Epidermal melanocyte (primary cell): ENCODE data around the gene CYP4V2.
"Not testable (repeated sequence)": the region's sequence is repeated elsewhere in the genome, so short reads cannot be mapped to it uniquely, and the experiment has no call there.

Experiments used
- DNase-seq: peaks from one replicate; pipeline ENCODE4 v3.0.0; 2011; ENCODE audit warnings: low spot score; ENCODE audit not compliant: insufficient read length

CYP4V2 gene

GRCh38 chr4:186227744-186228513, 36.6 kb downstream of the CYP4V2 start:
- DNase-seq: no peak

GRCh38 chr4:186228514-186228894, 37.1 kb downstream of the CYP4V2 start:
- DNase-seq: no peak

- DNase-seq: no peak
Observed at GRCh38 chr4:186234367-186234766, 43.0 kb downstream of the CYP4V2 start.

DNA sequence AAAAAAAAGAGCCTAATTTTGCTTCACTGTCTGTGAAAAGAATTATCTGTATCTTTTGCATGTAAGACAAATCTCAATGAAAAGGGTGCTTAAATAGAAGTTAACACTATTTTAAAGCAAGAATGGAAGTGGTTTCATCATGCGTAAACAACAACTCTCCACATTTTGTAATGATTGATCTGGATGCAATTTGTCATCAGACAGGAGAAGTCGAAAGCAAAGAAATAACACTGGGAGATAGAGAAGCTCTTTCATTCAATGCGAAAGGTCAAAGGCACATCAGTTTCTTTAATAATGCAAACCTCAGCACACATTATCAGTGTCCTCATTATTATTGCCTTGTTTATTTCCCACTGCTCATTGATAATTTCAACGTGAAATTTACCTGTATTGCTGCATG, 44.8 kb downstream of the CYP4V2 start:
- no peak for DNase-seq

DNA sequence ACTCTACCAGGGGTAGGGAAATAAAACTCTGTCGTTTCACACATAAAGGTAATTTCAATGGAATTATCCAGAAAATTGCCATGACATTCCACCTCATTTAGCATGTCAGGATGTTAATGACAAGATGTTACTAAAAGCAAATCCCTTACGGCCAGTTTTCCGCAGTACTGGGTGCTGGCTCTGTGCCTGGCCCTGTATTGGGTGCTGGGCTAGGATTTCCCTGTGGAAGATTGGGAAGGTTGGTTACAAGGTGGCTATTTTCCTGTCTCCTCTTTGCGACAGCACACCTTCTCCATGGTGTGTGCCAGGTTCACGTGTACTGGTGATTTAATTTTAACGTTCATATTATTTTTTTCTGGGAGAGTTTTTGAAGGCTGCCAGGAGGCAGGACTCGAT, 49.1 kb downstream of the CYP4V2 start:
- DNase-seq: no peak

- no peak for DNase-seq
Observed at GRCh38 chr4:186240848-186241491, 49.6 kb downstream of the CYP4V2 start.

GRCh38 chr4:186241616-186242015, 50.2 kb downstream of the CYP4V2 start:
- DNase-seq: no peak

- DNase-seq: not testable (repeated sequence)
Observed at GRCh38 chr4:186242031-186242430, 50.7 kb downstream of the CYP4V2 start.

- DNase-seq: no peak
Observed at GRCh38 chr4:186243331-186243730, 52.0 kb downstream of the CYP4V2 start.

DNA sequence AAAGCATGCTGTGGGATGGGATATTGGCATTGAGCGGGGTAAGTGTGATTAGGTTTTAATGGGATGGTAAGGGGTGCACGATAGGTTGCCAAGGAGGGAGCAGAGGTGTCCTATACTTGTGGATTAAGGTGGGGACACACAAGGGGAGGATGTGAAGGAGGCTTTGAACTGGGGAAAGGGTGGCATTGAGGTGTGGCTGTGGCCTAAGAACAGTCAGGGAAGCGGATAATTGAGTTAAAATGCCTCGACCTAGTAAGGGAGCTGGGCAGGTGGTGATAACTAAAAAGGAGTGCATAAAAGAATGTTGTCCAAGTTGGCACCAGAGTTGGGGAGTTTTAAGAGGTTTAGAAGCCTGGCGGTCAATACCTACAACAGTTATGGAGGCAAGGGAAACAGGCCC, 53.5 kb downstream of the CYP4V2 start:
- no peak for DNase-seq

- not testable (repeated sequence) for DNase-seq
Observed at GRCh38 chr4:186247062-186247752, 55.8 kb downstream of the CYP4V2 start.

GRCh38 chr4:186248643-186249042, 57.3 kb downstream of the CYP4V2 start:
- no peak for DNase-seq

DNA sequence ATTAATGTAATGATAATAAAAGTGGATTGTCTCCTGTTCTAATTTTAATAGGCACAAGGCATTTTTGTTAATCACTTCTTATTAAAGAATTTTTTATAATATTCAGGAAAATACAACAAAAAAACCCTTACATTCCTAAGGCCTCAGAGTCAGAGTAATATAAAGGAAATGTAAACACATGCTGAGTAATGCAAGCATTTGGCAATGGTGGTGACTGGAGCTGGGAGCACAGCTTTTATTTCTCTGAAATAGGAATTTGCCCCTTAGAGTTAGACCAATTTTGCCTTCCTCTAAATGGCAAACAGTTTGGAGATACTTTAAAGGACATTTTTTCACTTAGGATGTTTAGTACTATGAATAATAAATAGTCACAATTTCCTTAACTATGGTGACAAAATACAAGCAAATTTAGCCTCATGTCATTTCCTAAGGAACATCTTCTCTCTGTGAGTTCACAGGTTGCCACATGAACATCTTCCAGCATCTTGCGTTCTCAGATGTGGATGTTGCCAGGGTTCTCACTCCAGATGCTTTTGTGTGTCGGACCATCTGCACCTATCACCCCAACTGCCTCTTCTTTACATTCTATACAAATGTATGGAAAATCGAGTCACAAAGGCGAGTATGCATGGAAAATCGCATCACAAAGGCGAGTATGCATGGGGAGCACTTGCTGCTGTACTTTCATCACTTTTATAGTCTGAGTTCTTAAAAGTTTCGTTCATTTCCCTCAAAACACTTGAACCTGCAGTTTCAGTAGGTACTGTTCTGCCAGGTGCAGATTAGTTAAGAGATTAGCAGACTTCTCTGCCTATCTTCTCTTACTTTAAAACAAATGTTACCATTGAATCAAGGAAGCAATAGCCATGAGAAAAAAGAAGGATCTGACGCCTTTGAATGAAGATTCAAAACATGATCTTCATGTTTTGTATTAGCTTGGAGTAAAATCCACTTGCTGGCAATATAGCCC, 58.7 kb downstream of the CYP4V2 start:
- DNase-seq: no peak

GRCh38 chr4:186250760-186251159, 59.4 kb downstream of the CYP4V2 start:
- no peak for DNase-seq

- no peak for DNase-seq
Observed at GRCh38 chr4:186255122-186255521, 63.8 kb downstream of the CYP4V2 start.

- no peak for DNase-seq
Observed at GRCh38 chr4:186258216-186258811, 66.9 kb downstream of the CYP4V2 start.

DNA sequence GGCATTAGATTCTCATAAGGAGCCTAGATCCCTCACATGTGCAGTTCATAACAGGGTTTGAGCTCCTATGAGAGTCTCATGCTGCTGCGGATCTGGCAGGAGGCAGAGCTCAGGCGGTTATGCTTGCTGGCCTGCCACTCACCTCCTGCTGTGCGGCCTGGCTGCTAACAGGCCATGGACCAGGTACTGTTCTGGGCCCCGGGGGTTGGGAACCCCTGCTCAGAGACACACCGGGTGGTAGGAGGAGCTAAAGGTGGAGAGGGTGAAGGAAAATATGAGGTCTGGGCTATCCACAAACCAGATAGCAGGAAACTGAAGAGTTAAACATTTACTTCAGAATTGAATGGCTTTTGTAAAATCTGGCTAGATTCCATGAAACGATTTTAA, 68.7 kb downstream of the CYP4V2 start:
- no peak for DNase-seq
